Uterus (tissue), 2 donors: Measurements from ENCODE around the gene PSMA6.
"Not testable (repeated sequence)": the region's sequence is repeated elsewhere in the genome, so short reads cannot be mapped to it uniquely, and the experiment has no call there.

Experiments used
- POLR2A ChIP-seq, 2 donors: fragments of 450-650 bp; IDR thresholded peaks; one replicate each; pipeline ENCODE4 v1.6.1; 2016; ENCODE audit warnings: antibody characterized with exemption in 2 of 2, mild to moderate bottlenecking in 1 of 2, moderate library complexity in 1 of 2
- TF ChIP-seq, protein P1 (sequence below), 4 experiments: fragments of 200-600 bp in 2 of 4; fragments of 450-650 bp in 2 of 4; sonication (generic) in 2 of 4; IDR thresholded peaks; one replicate each; pipeline ENCODE4 v1.5.1; 2016 to 2019; ENCODE audit warnings: antibody characterized with exemption in 4 of 4, mild to moderate bottlenecking in 2 of 4, moderate library complexity in 1 of 4

DNA sequence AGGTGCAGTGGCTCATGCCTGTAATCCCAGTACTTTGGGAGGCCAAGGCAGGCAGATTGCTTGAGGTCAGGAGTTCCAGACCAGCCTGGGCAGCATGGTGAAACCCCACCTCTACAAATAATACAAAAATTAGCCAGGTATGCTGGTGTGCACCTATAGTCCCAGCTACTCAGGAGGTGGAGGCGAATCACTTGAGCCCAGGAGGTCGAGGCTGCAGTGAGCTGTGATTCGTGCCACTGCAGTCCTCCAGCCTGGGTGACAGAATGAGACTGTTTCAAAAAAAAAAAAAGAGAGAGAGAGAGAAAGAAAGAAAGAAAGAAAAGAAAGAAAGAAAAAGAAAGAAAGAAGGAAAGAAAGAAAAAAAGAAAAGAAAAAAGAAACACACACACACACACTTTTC is 39.1 kb upstream of the PSMA6 start:
- TF ChIP-seq POLR2A (IDR thresholded peaks at IDR 0.05): not testable (repeated sequence)
- TF ChIP-seq, protein P1, sequence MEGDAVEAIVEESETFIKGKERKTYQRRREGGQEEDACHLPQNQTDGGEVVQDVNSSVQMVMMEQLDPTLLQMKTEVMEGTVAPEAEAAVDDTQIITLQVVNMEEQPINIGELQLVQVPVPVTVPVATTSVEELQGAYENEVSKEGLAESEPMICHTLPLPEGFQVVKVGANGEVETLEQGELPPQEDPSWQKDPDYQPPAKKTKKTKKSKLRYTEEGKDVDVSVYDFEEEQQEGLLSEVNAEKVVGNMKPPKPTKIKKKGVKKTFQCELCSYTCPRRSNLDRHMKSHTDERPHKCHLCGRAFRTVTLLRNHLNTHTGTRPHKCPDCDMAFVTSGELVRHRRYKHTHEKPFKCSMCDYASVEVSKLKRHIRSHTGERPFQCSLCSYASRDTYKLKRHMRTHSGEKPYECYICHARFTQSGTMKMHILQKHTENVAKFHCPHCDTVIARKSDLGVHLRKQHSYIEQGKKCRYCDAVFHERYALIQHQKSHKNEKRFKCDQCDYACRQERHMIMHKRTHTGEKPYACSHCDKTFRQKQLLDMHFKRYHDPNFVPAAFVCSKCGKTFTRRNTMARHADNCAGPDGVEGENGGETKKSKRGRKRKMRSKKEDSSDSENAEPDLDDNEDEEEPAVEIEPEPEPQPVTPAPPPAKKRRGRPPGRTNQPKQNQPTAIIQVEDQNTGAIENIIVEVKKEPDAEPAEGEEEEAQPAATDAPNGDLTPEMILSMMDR (IDR thresholded peaks at IDR 0.05): not testable (repeated sequence)
